HUES6 (cell line): ENCODE measurements around the gene ERGIC1.

Experiments
- H3K27ac ChIP-seq: 2 replicates; pipeline ENCODE4 v1.7.0; 2013; ENCODE audit warnings: low read depth, mild to moderate bottlenecking, low read length, inconsistent platforms
- H3K27me3 ChIP-seq: 2 replicates; pipeline ENCODE4 v1.6.1; 2013; ENCODE audit warnings: low read length; ENCODE audit not compliant: control insufficient read depth, insufficient read depth
- H3K36me3 ChIP-seq: 2 replicates; pipeline ENCODE4 v1.6.1; 2013; ENCODE audit warnings: low read length; ENCODE audit not compliant: control insufficient read depth, insufficient read depth
- H3K4me1 ChIP-seq: 2 replicates; pipeline ENCODE4 v1.6.1; 2013; ENCODE audit warnings: low read length; ENCODE audit not compliant: control insufficient read depth, insufficient read depth
- H3K4me3 ChIP-seq: 2 replicates; pipeline ENCODE4 v1.5.1; 2013; ENCODE audit warnings: low read depth, low read length
- H3K9ac ChIP-seq: one replicate; pipeline ENCODE4 v1.6.1; 2013; ENCODE audit warnings: mild to moderate bottlenecking, low read length
- H3K9me3 ChIP-seq: 2 replicates; pipeline ENCODE4 v1.6.1; 2013; ENCODE audit warnings: low read depth, low read length; ENCODE audit not compliant: control insufficient read depth, insufficient read depth

Gene ERGIC1

GRCh38 chr5:172935096-172935495 lies 101.0 kb downstream of the ERGIC1 start:
- H3K27ac ChIP-seq, result no peak overlapping the region
- H3K4me1 ChIP-seq, result peaks cover 13% of the 10 kb centered on the region
- no peaks in the 10 kb centered on the region for H3K27me3 ChIP-seq
- no peak overlapping the region for H3K9ac ChIP-seq
- H3K4me3 ChIP-seq, result no peak overlapping the region
- H3K36me3 ChIP-seq, result peaks cover 65% of the 10 kb centered on the region
- no peaks in the 10 kb centered on the region for H3K9me3 ChIP-seq

GRCh38 chr5:172936401-172936800 lies 102.3 kb downstream of the ERGIC1 start:
- H3K27me3 ChIP-seq, result no peaks in the 10 kb centered on the region
- H3K4me3 ChIP-seq, result no peak overlapping the region
- peaks cover 13% of the 10 kb centered on the region for H3K4me1 ChIP-seq
- H3K9ac ChIP-seq, result no peak overlapping the region
- no peaks in the 10 kb centered on the region for H3K9me3 ChIP-seq
- H3K36me3 ChIP-seq, result peaks cover 76% of the 10 kb centered on the region
- no peak overlapping the region for H3K27ac ChIP-seq

- Histone ChIP-seq H3K4me3 (no peak overlapping the region), H3K36me3 (peaks cover 61% of the 10 kb centered on the region), H3K9me3 (no peaks in the 10 kb centered on the region), H3K4me1 (peaks cover 24% of the 10 kb centered on the region), H3K9ac (no peak overlapping the region), H3K27ac (no peak overlapping the region), H3K27me3 (no peaks in the 10 kb centered on the region)
Observed at GRCh38 chr5:172939071-172939470, 105.0 kb downstream of the ERGIC1 start.

- peaks cover 54% of the 10 kb centered on the region for H3K36me3 ChIP-seq
- no peak overlapping the region for H3K27ac ChIP-seq
- peaks cover 21% of the 10 kb centered on the region for H3K4me1 ChIP-seq
- H3K4me3 ChIP-seq, result no peak overlapping the region
- H3K9me3 ChIP-seq, result no peaks in the 10 kb centered on the region
- H3K9ac ChIP-seq, result no peak overlapping the region
- no peaks in the 10 kb centered on the region for H3K27me3 ChIP-seq
Observed at GRCh38 chr5:172939611-172940267, 105.7 kb downstream of the ERGIC1 start.

- H3K9ac ChIP-seq, result no peak overlapping the region
- no peak overlapping the region for H3K4me3 ChIP-seq
- peaks cover 51% of the 10 kb centered on the region for H3K36me3 ChIP-seq
- no peaks in the 10 kb centered on the region for H3K27me3 ChIP-seq
- H3K27ac ChIP-seq, result no peak overlapping the region
- peaks cover 21% of the 10 kb centered on the region for H3K4me1 ChIP-seq
- H3K9me3 ChIP-seq, result no peaks in the 10 kb centered on the region
Observed at GRCh38 chr5:172940268-172941066, 106.4 kb downstream of the ERGIC1 start.

- no peaks in the 10 kb centered on the region for H3K9me3 ChIP-seq
- H3K9ac ChIP-seq, result no peak overlapping the region
- peaks cover 21% of the 10 kb centered on the region for H3K4me1 ChIP-seq
- peaks cover 46% of the 10 kb centered on the region for H3K36me3 ChIP-seq
- H3K27me3 ChIP-seq, result no peaks in the 10 kb centered on the region
- H3K27ac ChIP-seq, result no peak overlapping the region
- H3K4me3 ChIP-seq, result no peak overlapping the region
Observed at GRCh38 chr5:172941067-172941516, 107.0 kb downstream of the ERGIC1 start.

GRCh38 chr5:172942556-172942955 lies 108.5 kb downstream of the ERGIC1 start:
- Histone ChIP-seq H3K9ac (peak overlapping the region; percentile 47), H3K27ac (peak overlapping the region; percentile 32; the same call in 1 of the 2 replicates)

GRCh38 chr5:172943283-172943841 lies 109.3 kb downstream of the ERGIC1 start:
- peaks cover 30% of the 10 kb centered on the region for H3K36me3 ChIP-seq
- no peaks in the 10 kb centered on the region for H3K9me3 ChIP-seq
- peak overlapping the region; percentile 70 for H3K9ac ChIP-seq
- H3K27me3 ChIP-seq, result no peaks in the 10 kb centered on the region
- H3K4me1 ChIP-seq, result peaks cover 21% of the 10 kb centered on the region
- H3K27ac ChIP-seq, result peak overlapping the region; percentile 80; the same call in 1 of the 2 replicates
- 0 out of 2 replicates have a peak overlapping the region, but pooled peaks have one; percentile 10 for H3K4me3 ChIP-seq

More at GRCh38 chr5:172942556-172942955, 108.5 kb downstream of the ERGIC1 start:
- H3K36me3 ChIP-seq, result peaks cover 37% of the 10 kb centered on the region
- H3K9me3 ChIP-seq, result no peaks in the 10 kb centered on the region
- no peaks in the 10 kb centered on the region for H3K27me3 ChIP-seq
- peaks cover 21% of the 10 kb centered on the region for H3K4me1 ChIP-seq
- no peak overlapping the region for H3K4me3 ChIP-seq

- H3K27ac ChIP-seq, result peak overlapping the region; percentile 80; the same call in 1 of the 2 replicates
- peak overlapping the region; percentile 70 for H3K9ac ChIP-seq
Observed at GRCh38 chr5:172943906-172944305, 109.9 kb downstream of the ERGIC1 start.

GRCh38 chr5:172944741-172945140 lies 110.7 kb downstream of the ERGIC1 start:
- Histone ChIP-seq H3K9ac (no peak overlapping the region), H3K4me3 (no peak overlapping the region), H3K27me3 (no peaks in the 10 kb centered on the region), H3K9me3 (no peaks in the 10 kb centered on the region), H3K4me1 (peaks cover 17% of the 10 kb centered on the region), H3K36me3 (peaks cover 22% of the 10 kb centered on the region), H3K27ac (no peak overlapping the region)

More at GRCh38 chr5:172943906-172944305, 109.9 kb downstream of the ERGIC1 start:
- H3K9me3 ChIP-seq, result no peaks in the 10 kb centered on the region
- no peak overlapping the region for H3K4me3 ChIP-seq
- no peaks in the 10 kb centered on the region for H3K27me3 ChIP-seq
- peaks cover 21% of the 10 kb centered on the region for H3K4me1 ChIP-seq
- H3K36me3 ChIP-seq, result peaks cover 28% of the 10 kb centered on the region

GRCh38 chr5:172945151-172945550 lies 111.1 kb downstream of the ERGIC1 start:
- Histone ChIP-seq H3K27me3 (no peaks in the 10 kb centered on the region), H3K27ac (no peak overlapping the region), H3K4me1 (peaks cover 17% of the 10 kb centered on the region), H3K36me3 (peaks cover 22% of the 10 kb centered on the region), H3K9me3 (no peaks in the 10 kb centered on the region), H3K9ac (no peak overlapping the region), H3K4me3 (no peak overlapping the region)
